ENCODE data around the gene GARNL3.

GRCh38 chr9:127388856-127389238 is 124.3 kb downstream of the GARNL3 start:
- no peak for TF ChIP-seq ZNF121 (tag by site-specific recombination; IDR thresholded peaks at IDR 0.05)
- TF ChIP-seq CTCF (tag by site-specific recombination; IDR thresholded peaks at IDR 0.05): no peak
- TF ChIP-seq ZNF416 (tag by site-specific recombination; IDR thresholded peaks at IDR 0.05): no peak
- no peak for TF ChIP-seq ZNF701 (tag by site-specific recombination; IDR thresholded peaks at IDR 0.05)
- no peak for TF ChIP-seq ATF2 (tag by site-specific recombination; IDR thresholded peaks at IDR 0.05; ENCODE audit: low read depth)
- no peak for TF ChIP-seq REST (tag by site-specific recombination; IDR thresholded peaks at IDR 0.05)
- no peak for TF ChIP-seq ZNF174 (tag by site-specific recombination; IDR thresholded peaks at IDR 0.05)
- TF ChIP-seq YY1 (tag by site-specific recombination; IDR thresholded peaks at IDR 0.05): no peak
- TF ChIP-seq ZNF449 (tag by site-specific recombination; IDR thresholded peaks at IDR 0.05): no peak
- no peak for TF ChIP-seq ZNF16 (tag by site-specific recombination; IDR thresholded peaks at IDR 0.05; ENCODE audit: low read depth)
- no peak for TF ChIP-seq ZNF175 (tag by site-specific recombination; IDR thresholded peaks at IDR 0.05)
